GM18498 (cell line): Measurements from ENCODE around the gene ESX1.
"Not testable (repeated sequence)": the region's sequence is repeated elsewhere in the genome, so short reads cannot be mapped to it uniquely, and the experiment has no call there.

Experiments
- ATAC-seq: cut with Tn5 transposase; IDR thresholded peaks from one replicate; pipeline ENCODE4 v1.9.1; 2021; ENCODE audit warnings: mild to moderate bottlenecking, moderate library complexity; ENCODE audit not compliant: unreplicated experiment

The ESX1 gene

DNA sequence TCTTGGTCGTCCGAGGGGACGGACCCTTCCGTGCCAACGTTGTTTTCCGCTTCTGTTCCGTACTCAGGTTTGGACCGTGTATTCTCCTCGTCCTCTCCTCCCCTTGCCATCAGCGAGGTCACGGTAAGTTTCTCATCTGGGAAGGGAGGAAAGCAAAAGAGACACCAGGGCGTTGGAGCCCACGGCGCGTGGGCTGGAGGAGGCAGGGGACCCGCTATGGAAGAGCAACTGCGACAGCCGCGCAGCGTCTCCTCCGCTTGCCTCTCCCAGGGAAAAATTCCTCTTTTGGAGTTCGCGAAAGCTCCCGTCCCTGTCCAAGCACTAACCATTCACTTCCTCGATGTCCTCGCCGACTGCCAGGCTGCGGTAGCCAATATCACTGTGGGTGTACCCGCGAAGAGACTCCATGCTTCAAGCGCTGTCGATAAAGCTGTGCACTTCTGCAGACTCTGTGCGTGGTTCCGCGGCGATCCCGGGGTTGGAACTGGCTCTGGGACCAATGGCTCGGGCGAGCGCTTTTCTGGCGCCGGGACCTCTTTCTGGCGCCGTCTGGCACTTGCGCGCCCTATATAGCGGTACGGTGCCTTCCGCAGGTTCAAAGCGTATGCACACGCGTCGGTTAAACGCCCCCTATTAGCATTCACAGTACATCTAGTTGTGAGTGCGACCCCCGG is at the start of gene ESX1:
TSS of gene ESX1 (minus strand) at position 492 of the 674 bp plus-strand sequence. CDS start at position 408, 84 bp downstream.
- ATAC-seq = no peak

DNA sequence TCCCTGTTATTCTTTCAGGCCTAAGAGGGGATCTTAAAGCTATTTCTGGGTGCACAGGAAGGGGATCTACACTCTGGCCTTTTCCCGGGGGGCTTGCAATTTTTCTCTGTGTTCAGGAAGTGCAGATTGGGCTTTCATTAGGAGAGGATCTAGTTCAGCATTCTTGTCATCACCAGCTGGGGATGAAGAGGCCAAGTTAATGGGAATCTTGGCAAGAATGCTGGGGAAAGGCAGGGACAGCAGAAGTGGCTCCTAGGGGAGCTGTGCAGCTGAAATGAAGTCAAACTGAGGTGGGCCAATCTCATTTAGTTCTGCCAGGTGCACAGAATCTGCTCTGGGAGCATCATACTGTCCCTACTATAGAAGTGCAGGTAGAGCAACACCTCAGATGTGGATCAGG is 40.9 kb upstream of the ESX1 start:
- ATAC-seq = no peak

DNA sequence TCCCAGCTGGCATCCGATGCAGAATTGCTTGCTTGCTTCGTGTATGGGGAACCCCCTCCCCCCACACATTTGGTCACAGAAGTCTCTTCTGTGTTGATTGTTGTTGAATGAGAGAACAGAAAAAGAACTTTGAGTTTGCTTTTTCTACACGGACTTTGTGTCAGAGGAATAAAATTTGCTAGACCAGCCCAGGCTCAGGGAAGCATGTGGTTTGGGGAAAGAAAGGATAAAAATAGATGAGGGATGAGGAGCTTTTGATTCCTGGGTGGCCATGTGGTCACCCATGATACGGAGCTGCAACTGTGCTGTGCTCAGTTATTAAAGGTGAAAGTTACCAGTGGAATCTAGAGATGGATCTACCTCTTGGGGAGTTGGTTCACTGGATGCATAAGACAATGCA is 34.2 kb upstream of the ESX1 start:
- ATAC-seq = no peak

DNA sequence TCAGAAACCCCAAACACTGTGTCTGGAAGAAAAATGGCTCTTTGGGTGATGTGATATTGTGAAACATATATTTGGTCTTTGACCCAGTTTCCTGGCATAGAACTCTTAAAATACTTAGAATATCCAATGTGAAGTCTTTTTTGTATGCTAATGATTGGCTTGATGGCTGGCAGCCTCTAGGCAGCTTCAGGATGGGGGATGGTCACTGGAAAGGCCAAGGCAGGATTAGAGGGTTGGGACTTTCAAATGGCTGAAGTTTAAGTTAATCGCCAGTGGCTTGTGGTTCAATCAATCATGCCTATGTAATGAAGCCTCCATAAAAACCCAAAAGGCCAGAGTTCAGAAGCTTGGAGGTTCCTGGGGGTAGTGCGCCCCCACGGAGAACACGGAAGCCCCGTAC is 33.5 kb upstream of the ESX1 start:
- ATAC-seq = no peak

DNA sequence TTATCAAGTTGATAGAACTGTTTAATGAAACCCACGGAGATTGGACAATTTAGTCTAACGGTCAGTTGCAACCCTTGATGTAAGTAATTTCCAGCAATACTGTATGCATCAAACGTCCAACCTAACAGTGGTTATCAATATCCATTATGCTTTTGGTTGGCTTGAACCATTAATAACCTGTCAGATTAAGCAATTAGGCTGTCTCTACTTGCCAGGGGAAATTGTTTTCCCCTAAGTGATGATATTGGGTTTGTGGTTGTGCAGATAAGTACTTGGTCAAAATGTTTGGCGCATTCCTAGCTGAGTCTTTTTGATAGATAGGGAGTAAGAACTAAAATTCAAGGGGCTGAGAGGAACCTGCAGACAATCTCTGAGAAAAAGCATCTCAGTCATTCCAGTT is 30.5 kb upstream of the ESX1 start:
- ATAC-seq = no peak

DNA sequence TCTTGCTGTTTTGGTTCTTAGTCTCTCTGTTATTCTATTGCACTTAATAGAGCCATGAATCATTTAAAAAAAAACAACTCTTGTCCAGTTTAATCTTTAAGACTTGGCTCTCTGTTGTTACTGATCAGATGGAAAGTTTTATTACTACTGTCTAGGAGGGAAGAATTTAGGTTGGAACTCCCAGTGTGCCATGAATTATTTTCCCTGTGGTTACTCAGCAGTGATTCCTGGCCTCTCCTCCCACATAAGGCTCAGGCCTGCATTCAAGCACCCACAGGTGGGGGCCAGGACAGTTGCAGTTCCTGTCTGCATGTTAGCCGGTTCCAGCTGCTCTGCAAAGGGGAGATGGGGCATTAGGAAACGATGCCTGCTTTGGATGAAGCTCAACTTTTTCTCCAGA is 29.8 kb upstream of the ESX1 start:
- no peak for ATAC-seq

DNA sequence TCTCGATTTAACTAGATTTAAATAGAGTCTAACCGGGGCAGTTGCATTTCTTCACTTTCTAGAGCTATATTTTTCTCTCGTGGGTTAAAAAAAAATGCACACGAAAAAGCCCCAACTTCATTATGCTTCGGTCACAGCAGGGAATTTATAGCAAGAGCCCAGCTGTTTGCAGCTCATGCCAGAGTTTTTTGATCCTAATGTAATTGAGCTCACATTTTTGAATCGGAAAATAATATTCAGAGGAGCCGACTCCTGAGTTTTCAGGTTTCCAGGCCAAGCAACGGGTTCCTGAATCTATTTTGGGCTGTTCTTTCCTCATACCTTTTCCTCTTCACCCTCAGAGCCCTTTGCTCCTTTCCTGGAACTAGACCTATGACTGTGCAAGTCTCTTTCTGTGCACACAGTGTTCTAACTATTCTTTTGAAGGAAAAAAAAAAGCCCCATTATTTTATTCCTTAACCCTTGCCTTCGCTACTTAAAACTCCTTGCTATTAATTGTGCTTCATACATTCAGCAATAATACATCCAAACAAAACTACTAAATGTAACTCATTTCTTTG is 27.5 kb upstream of the ESX1 start:
- ATAC-seq = no peak

DNA sequence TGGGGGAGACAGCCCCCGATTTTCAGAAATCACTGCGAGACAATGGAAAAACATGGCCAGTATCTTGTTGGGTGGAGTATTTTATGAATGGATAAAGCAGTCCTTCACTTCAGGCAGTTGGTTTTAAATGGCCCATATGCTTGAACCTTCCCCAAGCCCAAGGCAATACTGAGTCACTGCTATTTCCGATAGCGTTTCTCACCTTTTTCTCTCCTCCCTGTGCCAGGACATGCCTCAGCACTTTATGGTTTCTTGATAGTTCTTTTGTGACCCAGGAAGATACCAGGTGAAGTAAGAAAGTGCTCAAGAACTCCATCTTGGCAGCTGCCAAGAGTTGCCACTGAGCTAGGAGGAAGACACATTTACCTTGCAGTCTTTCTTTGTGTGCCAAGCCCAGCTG is 26.8 kb upstream of the ESX1 start:
- no peak for ATAC-seq

DNA sequence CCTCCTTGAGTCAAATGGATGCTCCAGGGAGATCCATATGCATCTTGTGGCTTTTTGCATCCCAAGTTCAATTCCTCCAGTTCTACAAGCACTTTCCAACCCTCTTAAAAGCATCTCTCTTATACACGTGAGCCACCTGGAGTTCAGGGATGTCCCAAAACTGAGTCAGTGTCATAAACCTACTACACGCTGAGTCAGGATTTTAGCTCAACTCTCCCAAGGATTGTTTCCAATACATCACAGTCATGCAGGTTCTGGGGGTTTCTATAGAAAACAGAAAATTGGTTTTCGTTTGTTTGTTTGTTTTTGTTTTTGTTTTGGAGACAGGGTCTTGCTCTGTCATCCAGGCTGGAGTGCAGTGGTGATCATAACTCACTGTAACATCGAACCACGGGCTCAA is 25.9 kb upstream of the ESX1 start:
- ATAC-seq = no peak

DNA sequence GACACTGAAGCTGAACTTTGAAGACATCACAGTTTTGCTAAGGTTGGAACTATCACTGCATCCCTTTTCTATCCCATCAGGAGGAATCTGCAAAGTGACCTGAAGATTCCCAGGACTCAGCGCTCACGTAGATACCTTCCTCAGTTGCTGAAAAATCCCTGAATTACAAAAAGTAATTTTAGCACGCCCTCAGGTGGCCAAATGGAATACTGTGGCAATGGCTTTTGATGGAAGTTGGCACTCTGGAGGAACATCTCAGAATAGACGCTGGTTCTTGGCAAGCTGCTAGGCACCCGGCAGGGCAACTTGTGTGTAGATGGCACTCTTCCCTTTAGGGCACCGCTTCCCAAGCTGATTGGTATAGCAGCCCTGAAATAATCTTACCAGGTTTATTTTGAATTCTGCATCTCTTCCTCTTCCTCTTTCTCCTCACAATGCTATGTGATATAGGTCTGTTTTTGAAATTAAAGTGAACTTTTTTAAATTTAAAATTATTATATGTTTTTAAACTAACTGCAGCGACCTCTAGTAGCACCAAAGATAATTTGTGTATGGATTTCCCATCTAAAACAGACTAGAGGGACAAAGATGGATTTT is 16.3 kb upstream of the ESX1 start:
- no peak for ATAC-seq

DNA sequence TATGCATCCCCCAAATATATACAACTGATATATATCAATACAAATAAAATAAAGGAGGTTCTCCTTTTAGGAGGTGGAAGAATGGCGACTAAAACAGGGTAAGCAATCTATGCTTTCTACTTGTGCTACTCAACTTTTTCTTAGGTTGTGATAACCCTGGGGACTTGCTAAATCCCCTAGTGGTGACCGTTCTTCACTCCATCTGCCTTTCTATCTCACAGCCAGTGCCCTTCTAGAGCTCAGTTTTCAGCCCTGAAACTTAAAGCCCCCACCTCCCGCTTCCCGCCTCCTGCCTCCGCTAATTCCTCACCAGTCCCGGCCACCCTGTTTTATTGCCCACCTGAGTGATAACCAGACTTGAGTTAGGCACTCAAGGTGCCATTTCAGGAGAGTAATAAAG is 15.5 kb upstream of the ESX1 start:
- no peak for ATAC-seq

DNA sequence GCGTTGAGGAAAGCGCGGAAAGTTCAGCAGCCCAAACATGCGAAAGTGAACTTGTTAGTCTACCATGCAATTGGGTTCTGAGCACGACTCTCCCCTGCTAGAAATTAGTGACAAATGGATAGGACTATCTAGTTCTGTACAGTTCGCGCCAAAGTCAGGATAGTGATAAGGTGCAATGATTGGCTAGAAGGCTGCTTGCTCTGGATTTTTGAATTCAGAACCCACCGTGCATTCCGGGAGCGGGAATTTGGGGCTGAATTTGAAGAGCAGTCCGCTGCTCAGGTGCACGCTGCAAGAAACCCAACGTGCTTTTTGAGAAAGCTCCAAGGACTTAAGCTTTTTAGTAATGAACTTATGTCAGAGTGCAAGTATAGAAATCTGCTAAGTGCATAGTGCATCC is 732 bp upstream of the ESX1 start:
- ATAC-seq = no peak

DNA sequence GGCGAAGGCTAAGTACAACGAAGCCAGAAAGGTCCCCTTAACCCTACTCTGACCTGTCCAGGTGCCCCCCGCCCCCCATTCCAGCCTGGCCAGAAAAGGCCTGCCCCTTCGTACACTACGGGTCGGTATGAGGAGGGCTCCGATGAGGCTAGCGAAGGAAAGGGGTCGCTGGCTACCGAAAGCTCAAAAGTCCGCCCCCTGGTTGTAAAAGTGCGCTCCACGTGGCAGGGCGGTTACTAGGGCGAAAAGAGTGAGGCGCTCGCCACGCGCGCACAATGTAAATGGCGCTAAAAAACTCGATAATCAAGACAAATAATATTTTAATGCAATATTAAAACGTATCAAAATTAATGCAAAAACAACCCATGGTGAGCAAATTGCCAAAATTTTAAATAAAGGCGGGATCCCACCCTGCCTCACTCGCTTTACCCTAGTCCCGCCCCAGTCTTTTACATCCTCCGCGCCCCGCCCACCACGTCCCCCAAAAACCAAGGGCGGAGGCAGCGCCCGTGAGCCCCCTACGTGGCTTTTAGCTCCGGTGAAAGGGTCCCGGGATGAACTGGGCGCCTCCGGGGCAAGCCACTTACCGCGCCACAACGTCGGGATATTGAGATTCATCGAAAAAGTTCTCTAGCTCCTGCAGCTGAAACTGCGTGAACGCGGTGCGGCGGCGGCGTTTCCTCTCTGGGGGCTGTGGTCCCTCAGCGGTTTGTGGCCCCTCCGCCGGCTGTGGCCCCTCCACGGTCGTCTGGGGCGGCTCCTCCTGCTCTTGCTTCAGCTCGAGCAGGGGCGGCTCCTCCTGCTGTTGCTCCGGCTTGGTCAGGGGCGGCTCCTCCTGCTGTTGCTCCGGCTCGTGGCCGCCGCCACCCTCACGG is 929 bp downstream of the ESX1 start:
- no peak for ATAC-seq

DNA sequence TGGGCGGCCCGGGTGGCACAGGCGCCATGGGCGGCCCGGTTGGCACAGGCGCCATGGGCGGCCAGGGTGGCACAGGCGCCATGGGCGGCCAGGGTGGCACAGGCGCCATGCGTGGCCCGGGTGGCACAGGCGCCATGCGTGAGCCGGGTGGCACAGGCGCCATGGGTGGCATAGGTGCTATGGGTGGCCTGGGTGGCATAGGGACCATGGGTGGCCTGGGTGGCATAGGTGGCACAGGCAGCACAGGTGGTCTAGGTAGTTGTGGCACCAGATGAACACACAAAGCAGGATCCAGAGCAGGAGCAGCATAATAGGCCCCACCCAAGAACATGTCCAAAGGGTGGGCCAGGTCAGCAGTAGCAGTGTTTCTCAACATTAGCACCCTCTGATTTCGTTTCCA is 4.3 kb downstream of the ESX1 start:
- ATAC-seq = no peak

DNA sequence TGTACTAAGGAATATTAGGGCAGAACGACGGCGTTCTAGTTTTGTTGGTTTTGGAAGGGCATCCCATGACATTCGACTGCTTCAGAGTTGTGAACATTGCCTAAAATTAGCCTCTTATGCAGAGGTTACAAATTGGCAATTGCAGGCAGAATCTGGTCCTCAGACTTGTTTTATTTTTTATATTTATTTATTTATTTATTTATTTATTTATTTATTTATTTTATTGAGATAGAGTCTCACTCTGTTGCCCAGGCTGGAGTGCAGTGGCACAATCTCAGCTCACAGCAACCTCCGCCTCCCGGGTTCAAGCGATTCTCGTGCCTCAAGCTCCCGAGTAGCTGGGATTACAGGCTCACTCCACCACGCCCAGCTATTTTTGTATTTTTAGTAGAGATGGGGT is 24.7 kb downstream of the ESX1 start:
- not testable (repeated sequence) for ATAC-seq

DNA sequence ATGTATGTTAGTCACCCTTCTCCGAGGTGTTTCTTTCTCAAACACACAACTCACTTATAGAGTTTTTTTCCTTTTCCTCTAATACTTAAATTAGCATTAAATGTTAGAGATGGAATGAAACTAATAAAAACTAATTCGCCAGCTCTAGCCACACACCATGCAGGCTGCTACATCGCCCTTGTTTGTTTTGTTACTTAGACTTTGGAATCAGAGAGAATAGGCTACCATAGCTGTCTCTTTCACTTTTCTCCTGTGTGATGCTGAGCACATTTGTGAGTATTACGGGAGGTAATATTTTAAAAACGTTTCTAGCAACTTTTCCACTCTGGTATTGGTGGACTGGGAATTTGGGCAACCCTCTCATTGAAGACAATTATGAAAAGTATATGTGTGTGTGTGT is 43.5 kb downstream of the ESX1 start:
- no peak for ATAC-seq

DNA sequence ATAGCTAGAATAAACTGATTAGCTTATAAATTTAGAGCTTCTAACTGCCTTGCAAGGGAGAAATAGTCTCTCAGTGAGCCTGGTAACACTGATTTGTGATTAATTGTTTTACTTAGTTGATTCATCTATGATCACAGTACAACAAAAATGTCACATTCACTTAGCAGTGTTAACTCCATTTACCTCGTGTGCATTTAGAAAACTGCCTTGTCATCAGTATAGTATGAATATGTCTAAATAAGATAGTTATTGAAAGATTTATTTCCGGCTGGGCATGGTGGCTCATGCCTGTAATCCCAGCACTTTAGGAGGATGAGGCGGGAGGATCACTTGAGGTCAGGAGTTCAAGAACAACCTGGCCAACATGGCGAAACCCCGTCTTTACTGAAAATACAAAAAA is 49.2 kb downstream of the ESX1 start:
- no peak for ATAC-seq
